ENCODE data around the gene HBP1.

GRCh38 chr7:107166736-107167426 lies 1.9 kb upstream of the HBP1 start:
- TF ChIP-seq CTCF (IDR thresholded peaks at IDR 0.05), result no peak
- TF ChIP-seq POLR2AphosphoS5 (IDR thresholded peaks at IDR 0.05), result no peak
